HG03108 (cell line): ENCODE measurements around the gene LDLRAD3.

Source experiments
- ATAC-seq: cut with Tn5 transposase; IDR thresholded peaks from one replicate; pipeline ENCODE4 v1.9.1; 2021; ENCODE audit warnings: moderate library complexity; ENCODE audit not compliant: unreplicated experiment

The LDLRAD3 gene

DNA sequence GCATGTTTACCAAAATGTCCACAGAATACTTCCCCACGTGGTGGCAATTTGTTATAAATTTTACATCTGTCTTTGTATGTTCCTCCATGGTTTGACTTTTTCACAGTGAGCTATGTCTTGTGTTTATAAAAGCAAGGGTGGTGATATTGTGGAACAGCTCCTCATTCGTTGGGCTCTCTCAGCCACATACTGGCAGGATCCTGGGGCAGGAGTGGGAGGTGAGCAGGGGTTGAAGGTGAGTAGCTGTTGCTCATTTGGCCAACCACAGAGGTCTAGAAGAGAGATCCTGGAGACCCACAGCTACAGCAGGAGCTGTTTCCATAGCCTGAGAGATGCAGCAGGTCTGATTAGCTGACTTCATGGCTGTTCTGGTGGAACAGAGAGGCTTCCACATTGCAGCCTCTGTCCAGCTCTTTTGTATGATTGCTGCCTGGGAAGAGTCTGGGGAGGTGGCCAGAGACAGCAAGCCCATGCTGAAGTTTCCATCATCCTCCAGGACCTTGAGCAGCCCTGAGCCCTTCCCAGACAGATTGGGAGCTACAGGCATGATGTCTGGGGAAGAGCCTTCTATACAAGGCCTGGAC is 128.1 kb downstream of the LDLRAD3 start:
- ATAC-seq, result no peak

DNA sequence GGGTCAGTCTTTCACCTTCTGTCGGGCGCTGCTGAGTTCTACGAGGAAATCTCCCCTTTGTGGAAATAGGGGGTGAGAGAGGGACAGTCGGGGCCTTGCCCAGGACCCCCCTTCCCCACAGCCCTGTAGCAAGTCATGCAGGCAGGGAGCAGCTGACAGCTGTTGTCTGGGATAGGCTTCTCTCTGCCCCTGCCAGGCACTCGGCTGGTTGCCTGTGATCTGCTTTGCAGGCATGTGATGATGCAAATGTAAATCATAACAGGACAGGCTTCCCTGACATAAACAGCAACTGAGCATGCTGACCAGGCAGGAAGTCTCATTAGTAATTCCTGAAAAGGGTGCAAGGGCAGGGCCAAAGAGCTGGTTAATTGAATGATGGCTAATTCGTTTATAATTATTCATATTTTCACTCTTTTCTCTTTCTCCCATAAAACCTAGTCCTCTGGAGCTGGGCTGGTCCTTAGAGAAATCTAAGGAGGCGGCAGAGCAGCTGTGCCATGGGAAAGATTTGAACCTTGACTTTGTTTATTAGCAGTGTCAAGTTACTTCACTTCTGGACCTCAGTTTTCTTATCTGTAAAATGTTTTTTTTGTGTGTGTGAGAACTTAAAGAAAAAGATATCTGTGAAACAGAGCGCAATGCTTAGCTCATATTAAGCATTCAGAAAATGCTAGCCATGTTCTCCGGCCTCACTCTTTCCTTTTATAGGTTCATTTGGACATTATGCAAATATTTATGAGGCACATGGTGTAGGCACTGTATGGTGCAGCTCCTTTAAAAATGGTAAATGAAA is 129.7 kb downstream of the LDLRAD3 start:
- no peak for ATAC-seq

DNA sequence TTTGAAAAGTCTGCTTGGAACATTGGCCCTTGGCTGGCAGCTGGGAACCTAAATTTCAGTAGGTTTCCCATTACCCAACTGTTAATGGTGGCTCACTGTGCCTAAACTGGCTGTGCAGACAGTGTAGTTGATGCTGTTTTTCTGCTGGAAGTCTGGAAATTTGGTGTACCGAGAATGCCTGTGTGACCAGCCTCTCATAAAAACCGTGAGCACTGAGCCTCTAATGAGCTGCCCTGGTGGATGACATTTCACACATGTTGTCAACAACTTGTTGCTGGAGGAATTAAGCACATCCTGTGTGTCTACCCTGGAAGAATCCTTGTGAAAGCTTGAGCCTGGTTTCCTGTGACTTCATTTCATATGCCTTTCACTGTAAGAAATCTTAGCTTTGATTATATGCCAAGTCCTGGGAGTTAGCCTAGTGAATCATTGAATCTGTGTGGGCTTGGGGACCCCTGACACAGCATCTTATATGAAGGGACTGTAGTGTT is 131.1 kb downstream of the LDLRAD3 start:
- no peak for ATAC-seq

DNA sequence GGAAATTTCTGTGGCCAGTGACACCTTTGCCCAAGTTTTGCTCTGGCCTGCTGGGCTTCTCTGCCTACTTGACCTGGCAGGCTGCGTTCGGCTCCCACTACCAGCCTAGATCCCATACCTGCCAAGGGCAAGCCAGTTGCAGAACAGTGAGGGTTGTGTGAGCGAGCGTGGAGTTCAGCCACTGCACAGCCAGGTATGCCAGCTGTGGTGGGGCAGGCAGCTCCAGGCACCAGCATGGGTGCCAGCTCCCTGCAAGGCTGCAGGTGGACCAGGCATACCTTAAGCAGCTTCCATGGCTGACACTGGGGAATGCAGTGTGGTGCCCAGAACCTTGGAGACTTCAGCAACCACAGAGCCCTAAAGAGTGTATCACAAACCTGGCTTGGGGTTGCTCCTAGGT is 133.5 kb downstream of the LDLRAD3 start:
- no peak for ATAC-seq

DNA sequence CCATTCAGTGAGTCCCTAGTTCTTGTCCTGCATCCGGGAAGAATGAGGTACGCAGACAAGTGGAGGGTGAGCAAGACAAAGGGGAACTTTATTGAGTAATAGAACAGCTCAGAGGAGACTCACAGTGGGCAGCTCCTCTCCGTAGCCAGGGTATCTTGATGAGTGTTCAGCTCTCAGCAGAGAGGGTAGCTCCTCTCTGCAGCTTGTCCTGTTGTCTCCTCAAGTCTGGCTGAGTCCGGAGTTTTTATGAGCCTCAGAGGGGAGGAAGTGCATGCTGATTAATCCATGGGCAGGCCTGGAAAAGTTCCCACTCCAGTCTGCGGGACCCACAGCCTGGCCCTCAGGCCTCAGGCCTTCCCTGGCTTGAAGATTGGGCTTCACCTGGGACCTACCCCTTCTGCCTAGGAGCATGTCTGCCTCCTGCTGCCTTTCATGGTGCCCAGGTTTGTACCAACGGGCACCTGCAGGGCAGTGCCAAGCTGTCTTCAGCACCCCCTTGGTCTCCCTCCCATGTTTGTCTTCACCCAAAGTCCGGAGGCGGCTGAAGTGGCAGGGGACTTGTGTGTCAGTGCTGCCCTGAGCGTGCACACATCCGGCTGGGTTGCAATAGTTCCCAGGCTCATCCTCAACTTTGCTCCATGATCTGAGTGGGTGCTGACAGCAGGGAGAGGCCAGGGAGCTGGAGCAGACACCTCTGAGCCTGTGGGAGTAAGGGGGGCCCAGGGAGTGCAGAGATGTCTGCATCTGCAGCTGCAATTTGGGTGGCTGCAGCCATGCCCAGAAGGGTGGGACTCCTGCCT is 134.2 kb downstream of the LDLRAD3 start:
- no peak for ATAC-seq

DNA sequence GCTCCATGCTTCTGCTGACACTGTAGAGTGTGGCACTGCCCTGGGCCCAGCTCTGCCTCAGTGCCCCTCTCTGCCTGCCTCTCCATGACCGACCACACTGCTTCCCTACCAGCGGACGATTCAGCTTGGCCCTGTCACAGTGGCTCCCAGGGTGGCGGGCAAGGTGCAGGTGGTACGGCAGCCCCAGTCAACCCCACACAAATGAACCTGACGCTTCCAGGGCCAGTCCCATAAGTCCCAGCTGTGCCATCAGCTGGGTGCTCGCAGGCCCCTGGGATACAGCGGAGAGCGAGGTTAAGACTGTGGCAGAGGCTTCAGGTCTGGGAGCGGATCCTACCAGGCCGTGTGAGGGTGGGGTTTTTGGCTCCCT is 134.8 kb downstream of the LDLRAD3 start:
- ATAC-seq, result no peak

DNA sequence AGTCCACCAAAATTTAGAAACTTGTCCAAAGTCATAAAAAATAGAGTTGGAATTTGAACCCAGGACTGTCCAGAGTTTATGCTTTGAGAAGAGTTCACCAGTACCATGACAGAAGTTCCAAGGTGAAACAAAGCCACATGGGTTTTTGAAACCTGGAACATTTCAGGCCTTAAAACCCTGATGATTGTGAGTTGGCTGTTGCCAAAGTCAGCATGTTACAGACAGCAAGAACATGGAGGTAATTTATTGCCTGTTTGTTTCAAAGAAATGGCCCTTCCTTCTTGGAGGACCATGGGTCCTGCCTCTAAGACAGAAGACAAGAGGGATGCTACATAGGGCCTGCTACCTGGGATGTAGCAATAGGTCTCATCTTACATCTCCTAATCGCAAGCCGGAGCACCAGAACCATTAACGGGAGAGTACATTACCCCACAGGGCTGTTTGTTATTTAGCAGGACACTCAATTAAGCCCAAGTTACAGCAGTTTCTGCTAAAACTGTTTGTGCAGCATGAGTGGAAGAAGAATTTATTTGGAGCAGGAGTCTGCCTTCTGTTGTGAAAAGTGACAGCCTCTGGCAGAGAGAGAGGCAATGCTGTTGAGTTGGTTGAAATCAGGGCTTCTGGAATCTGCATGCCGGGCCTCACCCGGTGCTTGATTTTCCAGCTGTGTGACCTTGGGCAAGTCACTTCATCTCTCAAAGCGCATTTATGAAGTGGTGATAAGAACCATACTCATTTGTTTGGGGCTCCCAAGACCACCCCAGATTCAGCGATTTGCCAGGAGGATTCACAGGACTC is 136.2 kb downstream of the LDLRAD3 start:
- no peak for ATAC-seq

DNA sequence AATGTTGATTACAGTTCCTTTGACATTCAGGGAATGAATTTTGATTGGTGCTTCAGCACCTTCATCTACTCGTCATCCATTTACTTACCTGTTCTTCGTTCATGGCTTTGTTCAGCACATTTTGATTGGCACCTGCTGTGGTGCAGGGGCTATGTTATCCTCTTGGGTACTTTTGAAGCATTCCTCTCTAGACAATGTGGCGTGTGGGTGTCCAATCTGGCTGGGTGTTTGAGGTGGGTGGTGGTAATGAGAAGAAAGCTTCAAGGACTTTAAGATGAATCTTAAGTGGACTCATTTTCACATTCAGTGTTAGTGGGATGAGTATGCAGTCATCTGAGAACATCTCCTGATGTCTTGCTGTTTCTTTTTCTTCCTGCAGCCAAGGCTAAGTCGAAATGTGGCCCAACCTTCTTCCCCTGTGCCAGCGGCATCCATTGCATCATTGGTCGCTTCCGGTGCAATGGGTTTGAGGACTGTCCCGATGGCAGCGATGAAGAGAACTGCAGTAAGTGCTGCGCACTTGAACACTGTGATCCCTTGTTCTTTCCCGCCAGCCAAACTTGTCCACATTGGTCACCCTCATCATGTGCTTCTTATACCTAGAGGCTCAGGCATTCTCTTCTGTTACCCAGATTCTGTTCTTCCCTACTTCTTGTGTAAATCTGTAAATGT is 137.5 kb downstream of the LDLRAD3 start:
- ATAC-seq, result no peak

DNA sequence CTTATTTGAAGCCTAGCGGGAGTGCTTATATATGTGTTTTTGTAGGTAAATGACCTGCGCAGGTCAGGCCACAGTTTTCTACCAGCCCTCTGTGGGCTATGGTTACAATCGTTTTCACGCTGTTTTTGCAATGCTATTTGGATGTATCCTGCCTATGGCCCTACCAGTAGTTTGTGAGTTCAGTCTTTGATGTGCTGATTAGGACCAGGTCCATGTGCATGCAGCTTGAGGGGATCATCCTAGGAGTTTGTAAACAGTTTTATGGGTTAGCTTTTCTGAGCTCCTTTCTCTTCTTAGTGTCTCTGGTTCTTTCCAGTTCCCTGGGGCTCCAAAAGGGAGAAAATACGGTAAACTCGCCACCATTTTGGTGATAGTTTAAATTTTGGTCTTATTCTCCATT is 142.5 kb downstream of the LDLRAD3 start:
- ATAC-seq, result no peak

DNA sequence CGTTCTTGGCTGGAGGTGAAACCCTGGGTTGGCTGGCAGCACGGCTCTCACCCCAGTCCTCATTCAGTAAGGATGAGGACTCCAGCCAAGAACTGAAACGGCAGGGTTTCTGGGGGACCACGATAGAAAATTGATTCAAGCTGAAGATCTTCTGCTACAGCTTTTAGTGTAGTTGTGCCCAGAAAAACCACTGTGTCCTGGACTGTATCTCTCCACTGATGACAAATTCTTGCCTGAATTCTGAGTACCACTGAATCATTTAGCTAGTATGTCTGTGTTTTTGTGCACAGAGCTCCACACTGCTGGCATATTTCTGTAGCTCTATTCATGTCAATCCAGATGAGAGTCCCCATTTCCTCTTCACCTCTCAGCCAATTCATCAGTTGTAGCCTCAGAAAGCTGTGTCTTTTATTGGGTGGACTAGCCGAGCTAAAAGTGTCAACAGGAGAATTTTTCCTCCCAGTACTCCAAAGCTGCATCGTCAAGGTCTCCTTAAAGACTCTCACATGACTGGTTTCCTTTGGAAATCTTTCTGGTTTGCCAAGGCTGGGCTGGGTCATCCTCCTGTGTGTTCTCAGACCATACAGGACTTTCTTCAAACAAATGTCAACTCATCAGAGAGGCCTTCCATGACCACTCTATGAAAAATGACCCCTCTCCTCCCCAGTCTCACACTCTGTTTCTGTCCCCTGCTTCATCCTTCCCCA is 144.6 kb downstream of the LDLRAD3 start:
- no peak for ATAC-seq

DNA sequence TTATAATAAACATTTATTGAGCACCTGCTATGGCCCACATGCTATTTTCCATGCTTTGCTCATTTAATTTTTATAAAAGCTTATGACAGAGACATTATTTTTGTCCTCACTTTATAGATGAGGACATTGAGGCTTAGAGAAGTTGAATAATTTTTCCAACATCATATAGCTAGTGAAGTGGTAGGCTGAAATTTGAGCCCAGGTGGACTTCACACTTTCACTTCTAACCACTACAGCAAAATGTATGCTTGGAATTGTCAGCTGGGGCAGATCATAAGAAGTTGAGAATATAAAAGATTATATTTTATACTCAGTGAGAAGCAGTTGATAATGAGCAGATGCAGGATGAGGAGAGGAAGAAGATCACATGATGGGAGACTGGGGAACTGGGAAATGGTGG is 146.1 kb downstream of the LDLRAD3 start:
- no peak for ATAC-seq

DNA sequence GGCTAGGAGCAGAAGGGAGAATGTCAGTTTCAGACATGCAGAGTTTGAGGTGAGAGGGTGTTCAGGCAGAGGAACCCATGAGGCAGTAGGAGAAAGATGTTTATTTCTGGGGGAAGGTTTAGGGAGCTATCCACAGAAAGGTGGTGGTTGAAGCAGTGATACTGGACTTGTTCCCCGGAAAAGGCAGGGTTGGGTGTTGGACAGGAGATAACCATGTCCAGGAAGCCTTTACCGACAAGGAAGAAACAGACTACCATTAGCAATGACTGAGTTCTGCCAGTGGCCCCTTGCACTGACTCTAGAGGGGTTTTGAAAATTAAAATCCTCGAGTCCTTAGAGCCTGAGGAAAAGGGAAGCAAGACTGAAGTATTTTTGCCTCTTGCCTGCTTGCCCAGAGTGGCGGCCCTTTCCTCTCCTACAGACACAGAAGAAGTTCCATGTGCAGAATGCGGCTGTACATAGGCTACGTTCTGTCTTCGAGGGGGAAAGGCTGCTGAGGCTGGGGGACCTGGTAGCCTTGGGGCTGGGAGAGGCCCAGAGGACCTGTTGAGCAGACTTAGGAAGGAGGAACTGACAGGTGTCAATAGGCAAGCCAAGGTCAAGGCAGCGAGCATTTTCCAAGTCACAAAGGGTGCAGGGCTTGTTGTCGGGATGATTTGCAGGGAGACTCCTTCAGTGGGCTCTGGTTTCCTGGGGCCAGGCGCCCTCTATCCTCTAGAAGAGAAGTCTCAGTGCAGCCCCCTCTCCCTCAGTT is 146.7 kb downstream of the LDLRAD3 start:
- ATAC-seq, result no peak

DNA sequence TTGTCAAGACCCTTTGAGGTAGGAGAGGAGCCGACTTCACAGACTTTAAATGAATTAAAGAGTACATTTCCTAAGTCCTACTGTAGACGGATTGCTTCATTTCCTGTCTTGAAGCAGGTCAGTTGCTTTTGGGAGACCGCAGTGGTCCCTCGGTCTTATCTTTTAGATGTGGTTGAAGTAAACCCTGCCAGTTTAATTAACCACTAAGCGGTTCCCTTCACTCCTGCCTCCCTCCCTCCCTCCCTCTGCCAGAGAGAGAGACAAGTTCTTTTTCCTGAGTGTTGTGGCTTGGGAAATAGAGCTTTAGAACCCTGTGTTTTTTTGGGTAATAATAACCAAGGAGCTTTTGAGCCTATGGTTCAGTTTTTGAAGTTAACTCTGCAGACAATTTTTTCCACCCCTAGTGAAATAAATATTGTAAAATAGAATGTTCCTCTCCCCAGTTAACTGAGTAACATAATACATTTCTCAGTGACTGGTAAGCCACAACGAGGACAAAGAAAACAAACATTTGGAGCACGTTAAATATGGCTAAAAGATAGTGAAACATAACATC is 147.5 kb downstream of the LDLRAD3 start:
- no peak for ATAC-seq

DNA sequence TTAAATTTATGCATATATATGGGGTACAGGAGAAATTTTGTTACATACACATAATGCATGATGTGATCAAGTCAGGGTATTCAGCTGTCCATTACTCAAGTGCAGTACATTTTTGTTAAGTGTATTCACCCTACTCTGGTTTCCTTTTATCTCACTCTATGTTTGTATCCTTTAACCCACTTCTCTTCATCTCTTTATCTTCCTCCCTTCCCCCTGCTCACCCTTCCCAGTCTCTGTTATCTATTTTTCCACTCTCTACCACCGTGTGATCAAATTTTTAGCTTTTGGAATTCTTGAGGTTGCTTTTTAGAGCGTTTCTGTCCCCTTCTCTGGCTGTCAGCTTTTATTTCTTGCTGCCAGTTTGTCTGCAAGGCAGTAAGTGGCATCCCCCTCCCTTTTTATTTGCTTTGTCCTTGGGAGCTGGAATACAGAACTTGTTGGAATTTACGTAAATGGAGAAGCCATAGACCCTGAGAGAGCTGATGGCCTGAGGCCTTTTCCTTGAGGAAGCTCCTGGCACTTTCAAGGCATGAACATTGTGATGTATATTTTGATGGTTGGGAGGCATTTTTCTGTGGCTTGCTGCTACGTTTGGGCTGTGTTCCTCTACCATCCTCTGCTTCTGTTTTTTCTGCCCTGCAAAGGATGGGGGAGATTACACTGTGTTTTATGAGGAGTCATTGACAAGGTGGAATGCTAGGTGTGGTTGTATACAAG is 148.6 kb downstream of the LDLRAD3 start:
- no peak for ATAC-seq

DNA sequence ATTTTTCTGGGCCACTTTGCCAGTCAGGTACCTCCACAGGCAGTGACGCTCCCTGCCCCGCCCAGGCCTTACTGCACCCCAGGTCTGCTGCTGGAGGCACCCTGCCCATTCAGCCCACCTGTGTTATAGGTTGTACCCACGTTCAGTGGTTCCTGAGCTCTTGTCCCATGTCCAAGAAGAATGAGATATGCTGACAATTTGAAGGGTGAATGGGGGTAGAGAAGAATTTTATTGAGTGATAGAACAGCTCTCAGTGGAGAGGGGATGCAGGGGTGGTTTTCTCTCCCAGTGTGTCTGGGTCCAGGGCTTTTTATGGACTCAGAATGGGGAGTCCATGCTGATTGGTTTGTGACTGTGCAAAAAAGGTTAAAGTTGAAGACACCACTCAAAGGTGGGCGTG is 149.7 kb downstream of the LDLRAD3 start:
- ATAC-seq, result no peak

DNA sequence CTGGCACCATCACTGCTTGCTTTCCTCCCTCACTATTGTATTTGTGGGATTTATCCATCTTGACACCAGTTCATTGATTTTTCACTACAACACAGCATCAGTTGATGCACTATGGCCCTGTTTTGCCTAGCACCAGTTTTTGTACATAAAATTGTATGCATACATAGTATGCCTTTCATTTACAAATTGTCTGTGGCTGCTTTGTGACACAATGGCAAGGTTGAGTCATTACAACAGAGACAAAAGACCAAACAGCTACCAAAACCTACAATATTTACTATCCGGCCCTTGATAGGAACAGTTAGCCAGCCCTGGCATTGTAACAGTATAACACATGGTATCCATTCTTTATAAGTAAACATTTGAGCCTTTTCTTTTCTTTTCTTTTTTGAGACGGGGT is 150.3 kb downstream of the LDLRAD3 start:
- no peak for ATAC-seq

DNA sequence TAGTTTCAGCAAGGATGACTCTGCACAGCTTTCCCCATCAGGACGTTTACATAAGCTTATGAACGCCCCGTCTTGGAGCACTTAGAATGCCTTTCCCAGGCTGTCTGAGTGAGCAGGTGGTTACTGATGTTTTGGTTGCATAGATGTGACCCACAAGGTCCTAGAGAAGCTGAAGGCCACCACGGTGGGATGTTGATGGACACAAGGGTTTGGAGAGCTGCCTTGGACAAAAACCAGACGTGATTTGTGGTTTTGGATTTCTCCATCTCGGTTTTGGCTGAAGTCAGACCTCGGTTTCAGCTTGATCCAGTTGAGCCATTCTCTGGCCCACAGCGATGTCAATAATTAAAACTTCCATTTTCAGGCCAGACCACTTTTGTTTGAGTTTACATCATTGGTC is 151.9 kb downstream of the LDLRAD3 start:
- ATAC-seq, result no peak

DNA sequence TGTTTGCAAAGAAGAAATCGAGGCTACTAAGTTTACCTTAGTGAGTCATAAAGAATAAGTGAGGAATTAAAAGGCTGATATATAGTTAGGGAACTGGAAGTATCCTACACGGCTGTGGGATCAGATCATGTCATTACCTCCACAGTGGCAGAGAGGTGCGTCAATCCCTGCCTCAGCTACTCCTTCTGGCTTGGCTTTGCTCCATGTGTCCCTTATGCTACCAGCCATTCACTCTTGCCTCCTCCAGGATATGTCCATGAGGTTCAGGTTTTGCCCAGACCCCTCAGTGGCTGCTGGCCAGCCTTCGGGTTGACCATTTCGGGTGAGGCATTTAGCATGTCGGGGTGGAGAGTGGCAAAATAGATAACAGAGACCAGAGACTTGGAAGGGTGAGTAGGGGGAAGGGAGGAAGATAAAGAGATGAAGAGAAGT is 153.4 kb downstream of the LDLRAD3 start:
- no peak for ATAC-seq
